K562 (cell line): ENCODE data around the gene PTGER4. TPM values are rescaled to one million over a fixed set of nuclear protein-coding genes. Genes with fewer than 3 reads are reported as not detected.
"Not testable (repeated sequence)": the region's sequence is repeated elsewhere in the genome, so short reads cannot be mapped to it uniquely, and the experiment has no call there.

Experiments used
- ATAC-seq: fragments of 200-7000 bp; cut with Tn5 transposase; 3 replicates; pipeline ENCODE4 v1.9.1; 2020; ENCODE audit warnings: moderate library complexity
- BruUV-seq: library from RNA; stranded (reverse); fragments of 400-500 nt; replicated peaks from 2 replicates; lab custom pipeline; 2021; lab: Mats Ljungman, UMichigan
- CTCF ChIA-PET: fragments of 300-600 bp; formaldehyde crosslinking; extraction: SDS; loops from one replicate; lab custom pipeline; 2021; ENCODE audit warnings: low intra/inter-chr PET ratio; lab: Yijun Ruan, JAX
- POLR2A ChIA-PET: fragments of 300-600, 350-650 bp; sonication (Branson Sonifier 250); formaldehyde crosslinking; extraction: SDS; loops from one replicate; lab custom pipeline; 2021; ENCODE audit warnings: antibody characterized with exemption, inconsistent platforms; lab: Yijun Ruan, JAX
- DNase-seq, 4 experiments: peaks; one replicate each; pipeline versions ENCODE4 v3.0.0 to v3.0.0-alpha.2; 2011 to 2018; ENCODE audit warnings: low spot score in 3 of 4, mixed read lengths in 3 of 4; ENCODE audit errors: extremely low read depth in 1 of 4
- FAIRE-seq: peaks from 2 replicates; lab custom pipeline; 2011; peaks lifted over from hg19 to GRCh38; lab: Jason Lieb, UNC
- H2AFZ ChIP-seq: 2 replicates; pipeline ENCODE4 v1.6.0; 2011; ENCODE audit warnings: low read depth, low read length, control low read depth, inconsistent platforms
- H3K27ac ChIP-seq: fragments of 200-600 bp; 3 replicates; pipeline ENCODE4 v1.8.0; 2011; ENCODE audit warnings: low read depth, mild to moderate bottlenecking, control low read depth, inconsistent platforms, low read length, moderate library complexity, mixed read lengths; ENCODE audit errors: extremely low read depth
- H3K27me3 ChIP-seq, 2 experiments: fragments of 300-600 bp in 1 of 2; 2 replicates in 1 of 2; 3 replicates in 1 of 2; pipeline versions ENCODE4 v1.6.0 to v1.8.0; 2011; ENCODE audit warnings: inconsistent platforms in 2 of 2, low read length in 2 of 2, mild to moderate bottlenecking in 1 of 2, mixed read lengths in 1 of 2, moderate library complexity in 1 of 2; ENCODE audit not compliant: control insufficient read depth in 2 of 2, insufficient read depth in 2 of 2
- H3K36me3 ChIP-seq: fragments of 300-600 bp; 3 replicates; pipeline ENCODE4 v1.8.0; 2011; ENCODE audit warnings: mild to moderate bottlenecking, low read length, inconsistent platforms; ENCODE audit not compliant: control insufficient read depth, insufficient read depth
- H3K4me1 ChIP-seq, 2 experiments: fragments of 200-600 bp in 1 of 2; replicated peaks in 1 of 2; 2 replicates in 1 of 2; 3 replicates in 1 of 2; pipeline versions ENCODE4 v1.5.1 to v1.8.0; 2011; ENCODE audit warnings: inconsistent platforms in 2 of 2, low read length in 2 of 2, mild to moderate bottlenecking in 1 of 2, mixed read lengths in 1 of 2, moderate library complexity in 1 of 2; ENCODE audit not compliant: control insufficient read depth in 2 of 2, insufficient read depth in 2 of 2
- H3K4me2 ChIP-seq: 2 replicates; pipeline ENCODE4 v1.6.1; 2011; ENCODE audit warnings: low read length, control low read depth, inconsistent platforms, mixed read lengths; ENCODE audit not compliant: insufficient read depth
- H3K4me3 ChIP-seq: fragments of 200-600 bp; sonication (generic), shearing (Covaris generic); 2 replicates; pipeline ENCODE4 v1.5.1; 2016; ENCODE audit warnings: control low read depth, inconsistent platforms
- H3K79me2 ChIP-seq: fragments of 200-600 bp; 3 replicates; pipeline ENCODE4 v1.8.0; 2011; ENCODE audit warnings: low read length, inconsistent platforms; ENCODE audit not compliant: control insufficient read depth, insufficient read depth
- H3K9ac ChIP-seq, 2 experiments: 2 replicates each; pipeline versions ENCODE4 v1.6.0 to v1.6.1; 2011; ENCODE audit warnings: low read depth in 2 of 2, low read length in 2 of 2, control low read depth in 1 of 2, inconsistent platforms in 1 of 2, mild to moderate bottlenecking in 1 of 2, mixed read lengths in 1 of 2; ENCODE audit not compliant: insufficient read depth in 1 of 2
- H3K9me1 ChIP-seq: one replicate; pipeline ENCODE4 v1.6.0; 2011; ENCODE audit warnings: inconsistent platforms, mild to moderate bottlenecking, low read length, moderate library complexity; ENCODE audit not compliant: control insufficient read depth, insufficient read depth
- H3K9me3 ChIP-seq: replicated peaks from 2 replicates; pipeline ENCODE4 v1.5.1; 2011; ENCODE audit warnings: low read depth, low read length, inconsistent platforms; ENCODE audit not compliant: control insufficient read depth, insufficient read depth
- H4K20me1 ChIP-seq: replicated peaks from 2 replicates; pipeline ENCODE4 v1.6.1; 2011; ENCODE audit warnings: low read length, inconsistent platforms, mixed read lengths; ENCODE audit not compliant: control insufficient read depth, insufficient read depth
- CREB5 ChIP-seq: fragments of 250-450 bp; sonication (Bioruptor Pico); IDR thresholded peaks from 2 replicates; pipeline ENCODE4 v1.5.0; 2020; ENCODE audit warnings: mild to moderate bottlenecking
- JUNB ChIP-seq: fragments of 450-650 bp; formaldehyde crosslinking; conservative IDR thresholded peaks from 2 replicates; pipeline ENCODE4 v1.4.0; 2020; ENCODE audit warnings: mild to moderate bottlenecking
- SMARCE1 ChIP-seq: fragments of 450-650 bp; IDR thresholded peaks from 2 replicates; pipeline ENCODE4 v1.7.1; 2016; ENCODE audit warnings: mild to moderate bottlenecking
- SPI1 ChIP-seq: IDR thresholded peaks from 2 replicates; pipeline ENCODE4 v1.6.1; 2011; ENCODE audit warnings: low read depth, low read length, control low read depth, borderline replicate concordance
- ZC3H11A ChIP-seq: IDR thresholded peaks from 2 replicates; pipeline ENCODE4 v1.6.1; 2012; ENCODE audit warnings: low read depth, low read length, improper control_type of control experiment
- ZNF717 ChIP-seq: fragments of 250-450 bp; sonication (Bioruptor Pico); IDR thresholded peaks from 2 replicates; pipeline ENCODE4 v1.5.0; 2021
- WGBS: fragments of 100-300 bp; shearing (Covaris generic); methylation state at CpG from one replicate; pipeline ENCODE4 v1.1.6; 2016; ENCODE audit warnings: low coverage, mixed read lengths; ENCODE audit not compliant: insufficient coverage; ENCODE audit errors: missing lambda C conversion rate; 5-methylcytosine and 5-hydroxymethylcytosine counted together
- in situ Hi-C: fragments of 300-500 bp; cut with MboI; formaldehyde crosslinking; loops from 4 replicates; pipeline ENCODE4 v1.15.0; 2018; ENCODE audit warnings: inconsistent platforms, mixed read lengths
- intact Hi-C: fragments of 100-400 bp; cut with micrococcal nuclease; formaldehyde crosslinking; loops from 2 replicates; pipeline ENCODE4 v1.14.2; 2022
- polyA plus RNA-seq, 8 experiments: library from polyadenylated mRNA; depleted of rRNA in 4 of 8; stranded (reverse) in 5 of 8; unstranded in 3 of 8; fragments of >200 nt; fragmentation: Nextera tagmentation in 2 of 8; fragmentation: Illumina TruSeq in 1 of 8; extraction: Ambion mirVana in 2 of 8; extraction: Trizol in 1 of 8; gene quantifications; 2 replicates each; pipeline versions ENCODE4 v1.2.1 to v1.2.3, GENCODE V29; 2011 to 2014; ENCODE audit warnings: inconsistent platforms in 1 of 8, missing spikeins in 1 of 8
- total RNA-seq, 7 experiments: library from RNA; depleted of rRNA in 6 of 7; stranded (reverse); fragments of >200 nt in 6 of 7; fragmentation: Illumina TruSeq in 2 of 7; extraction: Trizol in 2 of 7; gene quantifications; 2 replicates each; pipeline versions ENCODE4 v1.2.1 to v1.2.3, GENCODE V29; 2011 to 2021; ENCODE audit warnings: low replicate concordance in 1 of 7

Gene PTGER4
- total and polyA plus RNA-seq, 9 of the 15 experiments (the other 6 are each of a cell fraction or from before 2014, with no cell fraction given), result 0.31 TPM; not detected in 8

- POLR2A ChIA-PET, result interaction anchor here (0.6 to 1.6 kb wide), 2 partner anchors 19 to 983 kb away, joined by 3 to 4 read pairs; no protein-coding TSS in a partner anchor
- Histone ChIP-seq H4K20me1 (no peaks in the 10 kb centered on the region), H3K36me3 (no peaks in the 10 kb centered on the region), H2AFZ (no peak overlapping the region), H3K9ac (no peak overlapping the region), H3K4me3 (no peak overlapping the region), H3K9me3 (no peaks in the 10 kb centered on the region)
- in situ Hi-C loops, result no loop called here
- no peak for DNase-seq
- TF ChIP-seq ZC3H11A, result no peak
- TF ChIP-seq ZNF717 (CRISPR knock-in tag), result no peak
- TF ChIP-seq CREB5 (CRISPR knock-in tag), result no peak
- TF ChIP-seq SPI1, result peak; percentile 76
- TF ChIP-seq JUNB (CRISPR knock-in tag), result no peak
- peak; percentile 20; the same call in 1 of the 2 replicates for TF ChIP-seq SMARCE1
- TF ChIP-seq, all 486 proteins: peak for 2
- H3K4me2 ChIP-seq, result no peak overlapping the region
- intact Hi-C loops, result no loop called here
- no peaks in the 10 kb centered on the region for H3K4me1 ChIP-seq
- H3K27ac ChIP-seq, result no peak overlapping the region
- no peak for FAIRE-seq
- WGBS, result 0% methylated on average over 2 of the region's 2 CpGs
- no peaks in the 10 kb centered on the region for H3K9me1 ChIP-seq
- H3K27me3 ChIP-seq, result no peaks in the 10 kb centered on the region
- no peaks in the 10 kb centered on the region for H3K79me2 ChIP-seq
- ATAC-seq, result no peak
- CTCF ChIA-PET, result no interaction called here
- no TSS peak for BruUV-seq
Observed at GRCh38 chr5:40655138-40655537, 24.6 kb upstream of the PTGER4 start.

DNA sequence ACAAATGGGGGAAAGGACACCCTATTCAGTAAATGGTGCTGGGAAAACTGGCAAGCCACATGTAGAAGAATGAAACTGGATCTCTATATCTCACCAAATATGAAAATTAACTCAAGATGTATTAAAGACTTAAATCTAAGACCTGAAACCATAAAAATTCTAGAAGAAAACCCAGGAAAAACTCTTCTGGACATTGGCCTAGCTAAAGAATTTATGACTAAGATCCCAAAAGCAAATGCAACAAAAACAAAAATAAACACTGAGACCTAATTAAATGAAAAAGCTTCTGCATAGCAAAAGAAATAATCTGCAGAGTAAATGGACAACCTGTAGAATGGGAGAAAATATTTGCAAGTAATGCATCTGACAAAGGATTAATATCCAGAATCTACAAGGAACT, 23.6 kb upstream of the PTGER4 start:
- FAIRE-seq, H3K9ac ChIP-seq, H3K27ac ChIP-seq, intact Hi-C loops, in situ Hi-C loops, H3K4me2 ChIP-seq, H3K36me3 ChIP-seq, H3K79me2 ChIP-seq, H3K4me3 ChIP-seq, ATAC-seq, POLR2A ChIA-PET, DNase-seq, BruUV-seq, H3K27me3 ChIP-seq, H3K4me1 ChIP-seq, H4K20me1 ChIP-seq, CTCF ChIA-PET, H2AFZ ChIP-seq, H3K9me3 ChIP-seq, H3K9me1 ChIP-seq: not testable (repeated sequence)
